WTC11 (cell line): ENCODE data around the gene SERGEF.

Experiments used
- ATF1 ChIP-seq: sonication (generic); formaldehyde crosslinking; IDR thresholded peaks from 2 replicates; pipeline ENCODE4 v1.8.1; 2023; ENCODE audit warnings: mild to moderate bottlenecking, moderate library complexity, missing genetic modification reagents
- TF ChIP-seq, protein P1 (sequence below): fragments of 200-600 bp; IDR thresholded peaks from 2 replicates; pipeline ENCODE4 v1.8.0; 2022; ENCODE audit warnings: antibody characterized with exemption
- TF ChIP-seq, protein P2 (sequence below): sonication (generic); formaldehyde crosslinking; IDR thresholded peaks from 2 replicates; pipeline ENCODE4 v1.8.0; 2023; ENCODE audit warnings: missing genetic modification reagents, mild to moderate bottlenecking, borderline replicate concordance

DNA sequence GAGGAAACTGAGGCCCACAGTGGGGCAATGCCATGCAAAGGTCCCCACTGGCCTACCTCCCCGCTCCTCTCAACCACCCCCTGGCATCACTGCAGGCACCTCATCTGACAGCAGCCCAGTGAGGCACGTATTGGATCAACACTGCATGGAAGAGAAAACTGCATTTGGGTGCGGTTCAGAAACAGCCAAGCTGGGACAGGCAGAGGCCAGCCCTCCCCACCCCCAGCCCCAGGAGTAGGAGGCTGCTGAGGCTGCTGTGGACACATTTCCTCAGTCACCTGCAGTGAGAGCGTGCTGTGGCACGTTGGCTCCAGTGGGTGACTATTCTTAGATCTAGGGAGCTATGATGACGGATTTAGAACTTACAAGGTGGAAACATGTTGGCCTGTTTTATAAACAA, 214.6 kb downstream of the SERGEF start:
- TF ChIP-seq, protein P1, sequence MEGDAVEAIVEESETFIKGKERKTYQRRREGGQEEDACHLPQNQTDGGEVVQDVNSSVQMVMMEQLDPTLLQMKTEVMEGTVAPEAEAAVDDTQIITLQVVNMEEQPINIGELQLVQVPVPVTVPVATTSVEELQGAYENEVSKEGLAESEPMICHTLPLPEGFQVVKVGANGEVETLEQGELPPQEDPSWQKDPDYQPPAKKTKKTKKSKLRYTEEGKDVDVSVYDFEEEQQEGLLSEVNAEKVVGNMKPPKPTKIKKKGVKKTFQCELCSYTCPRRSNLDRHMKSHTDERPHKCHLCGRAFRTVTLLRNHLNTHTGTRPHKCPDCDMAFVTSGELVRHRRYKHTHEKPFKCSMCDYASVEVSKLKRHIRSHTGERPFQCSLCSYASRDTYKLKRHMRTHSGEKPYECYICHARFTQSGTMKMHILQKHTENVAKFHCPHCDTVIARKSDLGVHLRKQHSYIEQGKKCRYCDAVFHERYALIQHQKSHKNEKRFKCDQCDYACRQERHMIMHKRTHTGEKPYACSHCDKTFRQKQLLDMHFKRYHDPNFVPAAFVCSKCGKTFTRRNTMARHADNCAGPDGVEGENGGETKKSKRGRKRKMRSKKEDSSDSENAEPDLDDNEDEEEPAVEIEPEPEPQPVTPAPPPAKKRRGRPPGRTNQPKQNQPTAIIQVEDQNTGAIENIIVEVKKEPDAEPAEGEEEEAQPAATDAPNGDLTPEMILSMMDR, result no peak
- TF ChIP-seq, protein P2, sequence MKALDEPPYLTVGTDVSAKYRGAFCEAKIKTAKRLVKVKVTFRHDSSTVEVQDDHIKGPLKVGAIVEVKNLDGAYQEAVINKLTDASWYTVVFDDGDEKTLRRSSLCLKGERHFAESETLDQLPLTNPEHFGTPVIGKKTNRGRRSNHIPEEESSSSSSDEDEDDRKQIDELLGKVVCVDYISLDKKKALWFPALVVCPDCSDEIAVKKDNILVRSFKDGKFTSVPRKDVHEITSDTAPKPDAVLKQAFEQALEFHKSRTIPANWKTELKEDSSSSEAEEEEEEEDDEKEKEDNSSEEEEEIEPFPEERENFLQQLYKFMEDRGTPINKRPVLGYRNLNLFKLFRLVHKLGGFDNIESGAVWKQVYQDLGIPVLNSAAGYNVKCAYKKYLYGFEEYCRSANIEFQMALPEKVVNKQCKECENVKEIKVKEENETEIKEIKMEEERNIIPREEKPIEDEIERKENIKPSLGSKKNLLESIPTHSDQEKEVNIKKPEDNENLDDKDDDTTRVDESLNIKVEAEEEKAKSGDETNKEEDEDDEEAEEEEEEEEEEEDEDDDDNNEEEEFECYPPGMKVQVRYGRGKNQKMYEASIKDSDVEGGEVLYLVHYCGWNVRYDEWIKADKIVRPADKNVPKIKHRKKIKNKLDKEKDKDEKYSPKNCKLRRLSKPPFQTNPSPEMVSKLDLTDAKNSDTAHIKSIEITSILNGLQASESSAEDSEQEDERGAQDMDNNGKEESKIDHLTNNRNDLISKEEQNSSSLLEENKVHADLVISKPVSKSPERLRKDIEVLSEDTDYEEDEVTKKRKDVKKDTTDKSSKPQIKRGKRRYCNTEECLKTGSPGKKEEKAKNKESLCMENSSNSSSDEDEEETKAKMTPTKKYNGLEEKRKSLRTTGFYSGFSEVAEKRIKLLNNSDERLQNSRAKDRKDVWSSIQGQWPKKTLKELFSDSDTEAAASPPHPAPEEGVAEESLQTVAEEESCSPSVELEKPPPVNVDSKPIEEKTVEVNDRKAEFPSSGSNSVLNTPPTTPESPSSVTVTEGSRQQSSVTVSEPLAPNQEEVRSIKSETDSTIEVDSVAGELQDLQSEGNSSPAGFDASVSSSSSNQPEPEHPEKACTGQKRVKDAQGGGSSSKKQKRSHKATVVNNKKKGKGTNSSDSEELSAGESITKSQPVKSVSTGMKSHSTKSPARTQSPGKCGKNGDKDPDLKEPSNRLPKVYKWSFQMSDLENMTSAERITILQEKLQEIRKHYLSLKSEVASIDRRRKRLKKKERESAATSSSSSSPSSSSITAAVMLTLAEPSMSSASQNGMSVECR (CRISPR knock-in tag), result no peak
- TF ChIP-seq ATF1 (CRISPR knock-in tag), result no peak
